Ectodermal cell (in vitro differentiated cells): ENCODE measurements around the gene SF3A1. TPM values are rescaled to one million over a fixed set of nuclear protein-coding genes. Genes with fewer than 3 reads are reported as not detected.
"Not testable (repeated sequence)": the region's sequence is repeated elsewhere in the genome, so short reads cannot be mapped to it uniquely, and the experiment has no call there.

Source experiments
- H3K27ac ChIP-seq: 2 replicates; pipeline ENCODE4 v1.7.0; 2013; ENCODE audit warnings: mild to moderate bottlenecking, low read depth, low read length; ENCODE audit not compliant: insufficient read depth, poor library complexity, severe bottlenecking
- H3K27me3 ChIP-seq: 2 replicates; pipeline ENCODE4 v1.7.0; 2013; ENCODE audit warnings: mild to moderate bottlenecking, low read length; ENCODE audit not compliant: insufficient read depth, control insufficient read depth, poor library complexity, severe bottlenecking
- H3K36me3 ChIP-seq: one replicate; pipeline ENCODE4 v1.7.0; 2013; ENCODE audit warnings: low read length; ENCODE audit not compliant: control insufficient read depth, insufficient read depth
- H3K4me1 ChIP-seq: one replicate; pipeline ENCODE4 v1.7.0; 2013; ENCODE audit warnings: low read length; ENCODE audit not compliant: control insufficient read depth, insufficient read depth
- H3K4me3 ChIP-seq: 2 replicates; pipeline ENCODE4 v1.7.0; 2013; ENCODE audit warnings: low read depth, low read length, control low read depth; ENCODE audit not compliant: insufficient read depth
- H3K9me3 ChIP-seq: 2 replicates; pipeline ENCODE4 v1.7.0; 2013; ENCODE audit warnings: mild to moderate bottlenecking, low read length, moderate library complexity; ENCODE audit not compliant: control insufficient read depth
- WGBS, 2 experiments: methylation state at CpG; one replicate each; pipeline ENCODE4 v1.1.7; 2013; ENCODE audit warnings: missing lambda C conversion rate in 2 of 2; 5-methylcytosine and 5-hydroxymethylcytosine counted together
- polyA plus RNA-seq, 4 experiments: library from polyadenylated mRNA; stranded (reverse); fragments of 50-300 nt; gene quantifications; one replicate each; pipeline ENCODE4 v1.2.3, GENCODE V29; 2013

Gene SF3A1
- polyA plus RNA-seq (2013, experiment 1 of 4) = 156 TPM
- 127 TPM for polyA plus RNA-seq (2013, experiment 2 of 4)
- polyA plus RNA-seq (2013, experiment 3 of 4) = 108 TPM
- 115 TPM for polyA plus RNA-seq (2013, experiment 4 of 4)

- H3K9me3 ChIP-seq = no peaks in the 10 kb centered on the region
- peak within 1 kb of the TSS; percentile 71 for H3K4me3 ChIP-seq
- WGBS, 2 experiments = 0% methylated on average over 91 of the region's 91 CpGs
- H3K36me3 ChIP-seq = peaks cover 13% of the 10 kb centered on the region
- H3K27ac ChIP-seq = peak within 1 kb of the TSS; percentile 90
- peaks cover 8% of the 10 kb centered on the region for H3K4me1 ChIP-seq
- no peaks in the 10 kb centered on the region for H3K27me3 ChIP-seq
Observed at GRCh38 chr22:30356449-30357235, at the start of gene SF3A1, which contains the start of gene CCDC157. Gene SF3A1 (minus strand): TSS chr22:30356894. CDS start chr22:30356792, 102 bp downstream. Gene CCDC157 (plus strand): TSS chr22:30357007. CDS start chr22:30366001, 8,994 bp downstream.

GRCh38 chr22:30406400-30406799 is 49.7 kb upstream of the SF3A1 start:
- Histone ChIP-seq H3K27me3 (no peaks in the 10 kb centered on the region), H3K36me3 (no peaks in the 10 kb centered on the region), H3K4me3 (no peak overlapping the region), H3K27ac (no peak overlapping the region), H3K4me1 (peaks cover 10% of the 10 kb centered on the region), H3K9me3 (no peaks in the 10 kb centered on the region)
- whole genome bisulfite sequencing, 2 experiments = 90 to 91% methylated on average over 6 of the region's 6 CpGs

GRCh38 chr22:30405731-30406130 is 49.0 kb upstream of the SF3A1 start:
- H3K27me3 ChIP-seq = no peaks in the 10 kb centered on the region
- no peaks in the 10 kb centered on the region for H3K36me3 ChIP-seq
- H3K4me3 ChIP-seq = no peak overlapping the region
- peaks cover 10% of the 10 kb centered on the region for H3K4me1 ChIP-seq
- 88 to 92% methylated on average over 4 of the region's 4 CpGs for WGBS, 2 experiments
- no peaks in the 10 kb centered on the region for H3K9me3 ChIP-seq
- no peak overlapping the region for H3K27ac ChIP-seq

GRCh38 chr22:30404307-30404706 is 47.6 kb upstream of the SF3A1 start:
- 81 to 84% methylated on average over 6 of the region's 6 CpGs for WGBS, 2 experiments

GRCh38 chr22:30402766-30403104 is 46.0 kb upstream of the SF3A1 start:
- 90 to 96% methylated on average over 5 of the region's 5 CpGs for WGBS, 2 experiments
- not testable (repeated sequence) for H3K36me3 ChIP-seq, H3K4me3 ChIP-seq, H3K27ac ChIP-seq, H3K9me3 ChIP-seq, H3K4me1 ChIP-seq
- peaks cover 13% of the 10 kb centered on the region for H3K27me3 ChIP-seq

More at GRCh38 chr22:30404307-30404706, 47.6 kb upstream of the SF3A1 start:
- Histone ChIP-seq H3K36me3 (no peaks in the 10 kb centered on the region), H3K27me3 (no peaks in the 10 kb centered on the region), H3K4me1 (peaks cover 10% of the 10 kb centered on the region), H3K4me3 (no peak overlapping the region), H3K9me3 (no peaks in the 10 kb centered on the region), H3K27ac (no peak overlapping the region)

GRCh38 chr22:30402028-30402765 is 45.5 kb upstream of the SF3A1 start:
- WGBS, 2 experiments = 37 to 39% methylated on average over 4 to 5 of the region's 5 CpGs
- Histone ChIP-seq H3K36me3 (no peaks in the 10 kb centered on the region), H3K4me1 (peaks cover 10% of the 10 kb centered on the region), H3K4me3 (no peak overlapping the region), H3K27me3 (peaks cover 18% of the 10 kb centered on the region), H3K9me3 (no peaks in the 10 kb centered on the region), H3K27ac (no peak overlapping the region)

- H3K4me3 ChIP-seq, H3K27ac ChIP-seq, H3K36me3 ChIP-seq, H3K4me1 ChIP-seq, H3K9me3 ChIP-seq: not testable (repeated sequence)
- WGBS, 2 experiments = 84 to 96% methylated on average over 2 of the region's 3 CpGs
- H3K27me3 ChIP-seq = peaks cover 29% of the 10 kb centered on the region
Observed at GRCh38 chr22:30401024-30401423, 44.3 kb upstream of the SF3A1 start.

GRCh38 chr22:30400159-30400558 is 43.5 kb upstream of the SF3A1 start:
- Histone ChIP-seq H3K4me3 (no peak overlapping the region), H3K4me1 (peaks cover 6% of the 10 kb centered on the region), H3K27ac (no peak overlapping the region), H3K27me3 (peaks cover 34% of the 10 kb centered on the region), H3K36me3 (no peaks in the 10 kb centered on the region), H3K9me3 (no peaks in the 10 kb centered on the region)
- WGBS, 2 experiments = 74 to 83% methylated on average over 1 of the region's 1 CpG

- no peaks in the 10 kb centered on the region for H3K36me3 ChIP-seq
- H3K27ac ChIP-seq = no peak overlapping the region
- H3K9me3 ChIP-seq = no peaks in the 10 kb centered on the region
- peaks cover 6% of the 10 kb centered on the region for H3K4me1 ChIP-seq
- peaks cover 34% of the 10 kb centered on the region for H3K27me3 ChIP-seq
- WGBS, 2 experiments = 94 to 95% methylated on average over 5 of the region's 5 CpGs
- H3K4me3 ChIP-seq = no peak overlapping the region
Observed at GRCh38 chr22:30399718-30400117, 43.0 kb upstream of the SF3A1 start.
